GM12872 (cell line): ENCODE results near the gene DUSP7.

Experiments used
- TF ChIP-seq, protein P1 (sequence below): IDR thresholded peaks from 3 replicates; pipeline ENCODE4 v1.5.1; 2011; ENCODE audit warnings: low read depth, mild to moderate bottlenecking, low read length, moderate library complexity; ENCODE audit not compliant: insufficient read depth

The DUSP7 gene

DNA sequence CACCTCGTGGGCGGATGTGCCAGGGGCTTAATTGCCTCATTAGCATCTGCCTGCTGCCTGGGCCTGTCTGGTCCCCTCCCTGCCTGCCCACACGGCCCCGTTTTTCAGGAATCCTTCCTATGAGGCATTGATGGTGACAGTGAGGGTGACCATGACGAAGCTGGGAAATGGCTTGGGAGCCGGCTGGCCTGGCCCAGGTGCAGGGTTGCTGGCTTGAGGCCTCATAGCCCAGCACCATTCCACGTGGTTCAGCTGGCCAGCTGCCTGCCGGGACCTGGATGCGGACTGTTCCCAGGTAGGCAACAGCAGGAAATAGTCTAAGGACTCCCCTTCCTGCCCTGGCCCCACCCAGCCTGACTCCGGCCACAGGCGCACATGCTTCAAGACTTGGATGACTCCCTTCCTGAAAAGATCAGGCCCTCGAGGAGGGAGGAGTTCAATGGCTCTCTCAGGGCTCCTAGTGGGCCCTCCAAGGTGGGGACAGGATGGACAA is 8.9 kb upstream of the DUSP7 start:
- TF ChIP-seq, protein P1, sequence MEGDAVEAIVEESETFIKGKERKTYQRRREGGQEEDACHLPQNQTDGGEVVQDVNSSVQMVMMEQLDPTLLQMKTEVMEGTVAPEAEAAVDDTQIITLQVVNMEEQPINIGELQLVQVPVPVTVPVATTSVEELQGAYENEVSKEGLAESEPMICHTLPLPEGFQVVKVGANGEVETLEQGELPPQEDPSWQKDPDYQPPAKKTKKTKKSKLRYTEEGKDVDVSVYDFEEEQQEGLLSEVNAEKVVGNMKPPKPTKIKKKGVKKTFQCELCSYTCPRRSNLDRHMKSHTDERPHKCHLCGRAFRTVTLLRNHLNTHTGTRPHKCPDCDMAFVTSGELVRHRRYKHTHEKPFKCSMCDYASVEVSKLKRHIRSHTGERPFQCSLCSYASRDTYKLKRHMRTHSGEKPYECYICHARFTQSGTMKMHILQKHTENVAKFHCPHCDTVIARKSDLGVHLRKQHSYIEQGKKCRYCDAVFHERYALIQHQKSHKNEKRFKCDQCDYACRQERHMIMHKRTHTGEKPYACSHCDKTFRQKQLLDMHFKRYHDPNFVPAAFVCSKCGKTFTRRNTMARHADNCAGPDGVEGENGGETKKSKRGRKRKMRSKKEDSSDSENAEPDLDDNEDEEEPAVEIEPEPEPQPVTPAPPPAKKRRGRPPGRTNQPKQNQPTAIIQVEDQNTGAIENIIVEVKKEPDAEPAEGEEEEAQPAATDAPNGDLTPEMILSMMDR = no peak

DNA sequence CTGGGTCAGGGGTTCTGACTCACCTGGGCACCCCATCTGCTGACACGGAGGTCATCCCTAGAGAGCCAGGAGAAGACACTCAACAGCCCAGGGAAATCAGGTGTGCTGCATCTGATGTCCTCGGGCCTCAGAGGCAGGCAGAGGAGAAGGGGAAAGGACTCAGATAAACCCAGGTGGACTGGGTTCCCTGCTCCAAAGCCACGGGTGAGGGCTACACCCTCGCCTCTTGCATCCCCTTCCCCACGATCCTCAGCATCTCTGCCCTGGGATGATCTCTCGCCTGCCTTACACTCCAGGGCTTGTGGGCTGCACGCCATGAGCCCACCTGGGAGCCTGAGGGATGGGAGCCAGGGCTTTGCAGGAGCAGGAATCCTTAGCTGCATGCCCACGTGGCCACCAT is 8.2 kb upstream of the DUSP7 start:
- TF ChIP-seq, protein P1 = no peak

DNA sequence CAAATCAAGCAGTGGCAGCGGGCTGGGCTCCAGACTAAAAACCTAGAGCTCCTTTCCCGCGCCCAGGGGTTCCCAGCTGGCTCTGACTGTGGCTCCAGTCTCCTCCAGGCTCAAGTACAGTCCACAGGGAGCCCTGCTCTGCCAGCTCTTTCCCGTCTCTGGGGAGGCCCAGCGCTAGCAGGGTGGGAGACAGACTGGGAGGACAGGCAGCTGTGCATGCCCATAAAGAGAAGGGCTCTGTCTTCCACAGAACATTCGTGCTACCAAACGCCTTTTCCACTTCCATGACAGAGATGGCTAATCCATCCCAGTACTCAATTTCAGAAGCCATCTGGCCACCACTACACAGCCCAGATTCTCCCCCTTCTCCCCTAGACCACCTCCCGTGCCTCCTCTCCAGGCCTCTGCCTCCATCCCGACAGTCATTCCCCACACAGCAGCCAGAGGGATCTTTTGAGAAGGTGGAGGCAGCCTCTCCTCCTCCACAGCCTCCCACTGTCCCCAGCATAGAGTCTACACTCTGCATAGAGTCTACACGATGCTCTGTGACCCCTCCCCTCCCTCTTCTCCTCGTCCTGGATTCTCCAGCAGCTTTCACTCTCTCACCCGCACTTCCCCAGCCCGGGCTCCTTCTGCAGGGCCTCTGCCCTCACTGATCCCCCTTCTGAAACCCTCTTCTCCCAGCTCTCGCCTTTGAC is 6.8 kb upstream of the DUSP7 start:
- TF ChIP-seq, protein P1 = no peak

DNA sequence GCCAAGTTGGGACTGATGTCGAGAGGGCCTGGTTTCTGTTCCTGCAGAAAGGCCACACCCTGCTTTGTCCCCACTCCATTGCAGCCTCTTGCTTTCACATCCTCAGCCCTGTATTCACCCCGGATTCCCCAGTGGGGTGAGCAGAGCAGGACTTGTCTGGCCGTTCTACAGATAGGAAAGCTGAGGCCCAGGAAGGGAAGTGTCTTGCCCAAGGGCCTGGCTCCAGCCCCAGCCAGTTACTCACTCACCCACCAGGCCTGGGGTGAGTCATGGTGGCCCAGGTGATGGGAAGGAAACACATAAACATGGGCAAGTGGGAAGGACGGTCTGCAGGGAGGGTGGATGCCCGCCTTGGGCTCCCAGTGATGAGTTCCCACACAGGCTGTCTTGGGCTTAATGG is 6.1 kb upstream of the DUSP7 start:
- TF ChIP-seq, protein P1 = no peak

DNA sequence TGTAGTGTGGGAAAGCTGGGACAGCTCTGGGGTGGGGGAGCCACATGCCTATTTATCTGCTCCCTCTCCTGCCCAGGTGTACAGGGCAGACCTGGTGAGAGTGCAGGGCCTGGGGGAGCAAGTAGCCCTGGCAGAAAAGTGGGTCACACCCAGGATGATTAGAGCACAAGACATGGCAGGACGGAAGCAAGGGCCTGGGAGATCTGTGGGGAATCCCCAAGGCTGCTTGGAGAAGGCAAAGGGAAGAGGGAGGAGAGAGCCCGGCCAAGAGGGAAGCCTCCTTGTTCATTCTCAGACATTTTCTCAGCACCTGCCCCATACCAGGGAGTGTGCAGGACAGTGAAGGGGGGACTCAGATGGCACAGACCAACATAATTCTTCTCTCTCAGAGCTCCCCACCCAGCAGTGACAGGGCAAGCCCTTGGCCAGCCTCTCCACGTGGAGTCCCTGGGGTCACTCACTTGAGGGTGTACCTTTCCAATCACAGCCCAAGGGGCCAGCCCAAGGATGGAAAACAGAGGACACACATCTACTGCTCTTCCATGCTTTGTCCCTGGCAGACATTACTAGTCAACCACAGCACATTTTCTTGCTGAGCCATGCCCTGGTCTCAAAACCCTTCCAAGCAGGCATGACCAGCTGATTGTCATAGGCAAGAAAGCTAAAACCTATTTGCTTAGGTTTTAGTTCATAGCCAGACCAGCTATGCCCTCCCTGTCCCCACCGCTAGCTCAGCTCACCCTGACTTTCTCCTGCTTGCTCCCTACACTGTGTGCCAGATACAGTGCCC is 4.9 kb upstream of the DUSP7 start:
- TF ChIP-seq, protein P1 = no peak

DNA sequence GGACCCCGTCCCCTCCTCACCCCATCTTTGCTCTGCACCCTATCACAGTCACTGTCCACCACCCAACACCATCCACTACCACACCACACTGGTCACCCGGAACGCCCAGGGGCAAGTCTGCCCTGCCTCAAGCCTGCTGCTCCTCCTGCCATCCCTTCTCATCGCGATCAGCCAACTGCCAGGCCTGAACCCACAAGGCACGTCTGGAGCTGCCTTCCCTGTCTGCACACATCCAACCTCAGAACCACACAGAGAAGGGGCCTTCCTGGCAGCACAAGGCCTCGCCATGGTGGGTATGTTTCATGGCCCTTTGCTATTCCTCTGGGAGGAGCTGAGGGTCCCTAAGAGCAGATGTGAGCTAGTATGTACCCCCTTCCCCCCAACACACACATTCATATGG is 3.4 kb upstream of the DUSP7 start:
- TF ChIP-seq, protein P1 = no peak

DNA sequence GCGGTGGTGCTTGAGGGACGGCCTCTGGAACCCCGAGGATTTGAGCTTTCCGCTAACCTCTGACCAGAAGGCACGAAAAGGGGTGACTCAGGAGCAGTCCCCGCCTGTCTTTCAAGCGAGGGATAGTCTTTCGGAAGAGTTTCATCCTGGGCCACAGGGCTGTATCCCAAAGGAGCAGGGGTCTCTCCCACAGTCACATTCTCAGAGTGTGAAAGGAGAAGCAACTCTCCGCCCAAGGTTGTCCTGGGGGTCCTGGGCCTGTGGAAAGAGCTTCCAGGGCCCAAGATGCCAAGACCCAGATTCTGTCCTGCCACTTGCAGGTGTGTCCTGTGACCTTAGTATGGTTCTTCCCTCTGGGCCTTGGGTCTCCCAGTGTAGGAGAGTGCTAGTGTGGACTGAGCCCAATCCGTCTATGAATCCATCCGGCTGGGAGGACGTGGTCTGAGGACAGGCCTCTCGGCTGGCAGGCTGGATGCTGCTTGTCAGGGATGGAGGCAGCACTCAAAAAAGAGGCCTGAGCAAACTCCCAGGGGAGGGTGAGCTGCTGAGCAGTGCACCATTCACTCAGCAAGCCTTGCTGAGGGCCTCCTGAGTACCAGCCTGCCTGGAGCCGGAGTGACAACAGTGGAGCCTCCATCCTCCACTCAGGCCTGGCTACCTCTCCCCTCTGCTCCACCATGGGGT is 1.6 kb upstream of the DUSP7 start:
- TF ChIP-seq, protein P1 = no peak
